ENCODE measurements around the gene DCUN1D2. TPM values are rescaled to one million over a fixed set of nuclear protein-coding genes. Genes with fewer than 3 reads are reported as not detected.
A peak's percentile ranks its signal among the peaks of the same experiment; 100 is the strongest.

Gene DCUN1D2
- total RNA-seq, 1 donor from 2014 or later: 23.8 TPM

DNA sequence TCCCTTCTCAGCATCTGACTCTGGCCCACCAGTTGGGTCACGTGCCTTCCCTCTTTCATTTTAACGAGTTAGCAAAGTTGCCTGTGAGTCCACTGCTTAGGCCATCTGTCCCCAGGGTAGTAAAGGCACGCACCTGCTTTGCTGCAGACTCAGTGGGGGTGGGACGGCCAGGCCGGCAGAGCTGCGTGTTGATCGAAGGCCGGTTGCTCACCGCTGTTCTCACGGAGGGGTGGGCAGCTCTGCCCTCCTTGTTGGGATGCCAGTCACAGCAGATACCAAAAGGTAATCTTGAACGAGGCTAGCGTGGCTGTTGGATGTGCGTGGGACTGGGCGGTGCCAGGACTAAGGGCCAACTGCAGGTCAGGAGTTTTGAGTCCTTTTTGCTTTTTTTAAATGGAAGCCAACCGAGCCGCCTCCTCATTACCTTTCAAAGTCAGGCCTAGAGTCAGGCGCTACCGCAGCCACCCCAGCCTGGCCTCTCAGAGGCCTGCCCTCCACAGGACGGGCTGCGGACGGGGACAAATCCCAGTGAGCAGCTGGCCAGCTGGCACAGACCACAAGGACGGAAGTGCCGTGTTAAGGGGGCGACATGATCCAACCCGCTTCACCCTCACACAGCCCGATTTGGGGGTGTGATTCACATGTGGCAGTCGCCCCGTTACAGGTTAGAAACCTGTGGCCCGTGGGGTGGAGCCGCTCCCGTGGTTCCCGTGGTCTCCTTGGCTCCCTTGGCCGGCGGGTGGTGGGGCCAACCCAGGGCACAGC is 57.8 kb downstream of the DCUN1D2 start:
- no peak for DNase-seq (ENCODE audit: low spot score)
- no peak overlapping the region for H3K9ac ChIP-seq
- peaks cover 2% of the 10 kb centered on the region for H3K27me3 Mint-ChIP-seq (ENCODE audit: insufficient read depth, low read depth)
- no peak overlapping the region for H3K4me3 Mint-ChIP-seq
- no peaks in the 10 kb centered on the region for H3K79me2 ChIP-seq (ENCODE audit: low read depth)
- peaks cover 6% of the 10 kb centered on the region for H3K4me1 Mint-ChIP-seq
- peaks cover 3% of the 10 kb centered on the region for H3F3A ChIP-seq (ENCODE audit: low read depth)
- H3K9me3 ChIP-seq (ENCODE audit: low read depth): no peaks in the 10 kb centered on the region
- no peak overlapping the region for H3K4me2 ChIP-seq
- no peaks in the 10 kb centered on the region for H4K20me1 ChIP-seq (ENCODE audit: low read depth)
- H3K9me3 Mint-ChIP-seq: no peaks in the 10 kb centered on the region
- no peak overlapping the region for H3K27ac Mint-ChIP-seq
- H3K27me3 ChIP-seq: no peaks in the 10 kb centered on the region
- no peak overlapping the region for H3K27ac ChIP-seq
- TF ChIP-seq EZH2phosphoT487 (IDR thresholded peaks at IDR 0.05) (no peak), CTCF (IDR thresholded peaks at IDR 0.05) (no peak), EZH2 (IDR thresholded peaks at IDR 0.05) (no peak)
- no peaks in the 10 kb centered on the region for H3K4me1 ChIP-seq
- H3K4me3 ChIP-seq: no peak overlapping the region
- H2AFZ ChIP-seq (replicated peaks): no peak overlapping the region
- no peaks in the 10 kb centered on the region for H3K36me3 Mint-ChIP-seq
- no peaks in the 10 kb centered on the region for H3K36me3 ChIP-seq

DNA sequence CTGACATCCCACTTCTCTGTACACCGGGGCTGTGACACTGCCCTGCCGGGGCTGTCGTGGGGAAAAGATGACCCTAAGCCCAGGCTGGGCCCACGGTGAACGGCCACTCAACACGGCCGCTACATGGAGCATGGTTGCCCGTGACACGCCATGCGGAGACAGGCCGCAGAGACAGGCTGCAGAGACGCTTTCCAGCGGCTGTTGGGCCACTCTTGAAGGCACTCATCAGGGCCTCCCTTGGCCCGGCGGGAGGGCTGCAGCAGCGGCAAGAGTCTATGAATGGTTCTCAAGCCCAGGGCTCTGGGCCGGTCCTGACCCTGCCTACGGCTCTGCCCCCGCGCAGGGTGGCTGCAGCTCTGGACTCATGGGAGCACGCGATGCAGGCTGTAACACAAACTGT is 59.3 kb downstream of the DCUN1D2 start:
- H3K4me3 ChIP-seq: no peak overlapping the region
- H4K20me1 ChIP-seq (ENCODE audit: low read depth): no peaks in the 10 kb centered on the region
- peak overlapping the region; percentile 68 for H2AFZ ChIP-seq (replicated peaks)
- H3K36me3 Mint-ChIP-seq: no peaks in the 10 kb centered on the region
- H3K9ac ChIP-seq: no peak overlapping the region
- H3K9me3 ChIP-seq (ENCODE audit: low read depth): no peaks in the 10 kb centered on the region
- no peaks in the 10 kb centered on the region for H3K9me3 Mint-ChIP-seq
- H3K27me3 Mint-ChIP-seq (ENCODE audit: insufficient read depth, low read depth): peaks cover 2% of the 10 kb centered on the region
- no peaks in the 10 kb centered on the region for H3K4me1 ChIP-seq
- TF ChIP-seq CTCF (IDR thresholded peaks at IDR 0.05) (no peak), EZH2 (IDR thresholded peaks at IDR 0.05) (no peak), EZH2phosphoT487 (IDR thresholded peaks at IDR 0.05) (no peak)
- peaks cover 3% of the 10 kb centered on the region for H3F3A ChIP-seq (ENCODE audit: low read depth)
- H3K4me2 ChIP-seq: no peak overlapping the region
- no peak overlapping the region for H3K27ac ChIP-seq
- peaks cover 6% of the 10 kb centered on the region for H3K4me1 Mint-ChIP-seq
- H3K4me3 Mint-ChIP-seq: no peak overlapping the region
- H3K36me3 ChIP-seq: no peaks in the 10 kb centered on the region
- peak; percentile 49 for DNase-seq (ENCODE audit: low spot score)
- no peak overlapping the region for H3K27ac Mint-ChIP-seq
- H3K27me3 ChIP-seq: no peaks in the 10 kb centered on the region
- no peaks in the 10 kb centered on the region for H3K79me2 ChIP-seq (ENCODE audit: low read depth)

GRCh38 chr13:113430378-113431110 is 60.0 kb downstream of the DCUN1D2 start:
- Mint-ChIP-seq H3K4me3 (no peak overlapping the region), H3K27me3 (ENCODE audit: insufficient read depth, low read depth) (peaks cover 2% of the 10 kb centered on the region), H3K4me1 (peaks cover 6% of the 10 kb centered on the region), H3K9me3 (no peaks in the 10 kb centered on the region), H3K36me3 (no peaks in the 10 kb centered on the region), H3K27ac (no peak overlapping the region)
- TF ChIP-seq CTCF (IDR thresholded peaks at IDR 0.05) (no peak), EZH2 (IDR thresholded peaks at IDR 0.05) (no peak), EZH2phosphoT487 (IDR thresholded peaks at IDR 0.05) (no peak)
- peaks cover 3% of the 10 kb centered on the region for H3F3A ChIP-seq (ENCODE audit: low read depth)
- H3K79me2 ChIP-seq (ENCODE audit: low read depth): no peaks in the 10 kb centered on the region
- H3K9ac ChIP-seq: no peak overlapping the region
- no peaks in the 10 kb centered on the region for H3K27me3 ChIP-seq
- H3K4me3 ChIP-seq: no peak overlapping the region
- DNase-seq (ENCODE audit: low spot score): no peak
- no peak overlapping the region for H2AFZ ChIP-seq (replicated peaks)
- H3K4me1 ChIP-seq: no peaks in the 10 kb centered on the region
- no peak overlapping the region for H3K27ac ChIP-seq
- H3K4me2 ChIP-seq: no peak overlapping the region
- H3K36me3 ChIP-seq: no peaks in the 10 kb centered on the region
- H3K9me3 ChIP-seq (ENCODE audit: low read depth): no peaks in the 10 kb centered on the region
- no peaks in the 10 kb centered on the region for H4K20me1 ChIP-seq (ENCODE audit: low read depth)
